Stimulated activated CD4-positive, alpha-beta T cell treated with anti-CD3 and anti-CD28 coated beads, Interleukin-1b, Interleukin-23, amount 100 ng/mL, for 1 hour (primary cell): ENCODE results near the gene SHC4.
"Not testable (repeated sequence)": the region's sequence is repeated elsewhere in the genome, so short reads cannot be mapped to it uniquely, and the experiment has no call there.

Experiments used
- DNase-seq, 2 donors: peaks; one replicate each; pipeline ENCODE4 v3.0.0-alpha.2; 2020; ENCODE audit warnings: low read depth in 2 of 2

The SHC4 gene

GRCh38 chr15:48924528-48925393 lies 39.0 kb downstream of the SHC4 start:
- DNase-seq = no peak

GRCh38 chr15:48922046-48922445 lies 41.7 kb downstream of the SHC4 start:
- DNase-seq = no peak

GRCh38 chr15:48916721-48917120 lies 47.0 kb downstream of the SHC4 start:
- DNase-seq = no peak

- DNase-seq = no peak
Observed at GRCh38 chr15:48915861-48916260, 47.9 kb downstream of the SHC4 start.

- DNase-seq = no peak
Observed at GRCh38 chr15:48914717-48915116, 49.0 kb downstream of the SHC4 start.

- no peak for DNase-seq
Observed at GRCh38 chr15:48913141-48913540, 50.6 kb downstream of the SHC4 start.

GRCh38 chr15:48910554-48910953 lies 53.2 kb downstream of the SHC4 start:
- not testable (repeated sequence) for DNase-seq

GRCh38 chr15:48909313-48909712 lies 54.4 kb downstream of the SHC4 start:
- not testable (repeated sequence) for DNase-seq

- no peak for DNase-seq
Observed at GRCh38 chr15:48905847-48906246, 57.9 kb downstream of the SHC4 start.

- DNase-seq = no peak
Observed at GRCh38 chr15:48905216-48905615, 58.5 kb downstream of the SHC4 start.

- no peak for DNase-seq
Observed at GRCh38 chr15:48904758-48905157, 59.0 kb downstream of the SHC4 start.

GRCh38 chr15:48899793-48900192 lies 63.9 kb downstream of the SHC4 start:
- no peak for DNase-seq

GRCh38 chr15:48898446-48898845 lies 65.3 kb downstream of the SHC4 start:
- DNase-seq = no peak

- DNase-seq = no peak
Observed at GRCh38 chr15:48898032-48898431, 65.7 kb downstream of the SHC4 start.

- DNase-seq = no peak
Observed at GRCh38 chr15:48896869-48897814, 66.6 kb downstream of the SHC4 start.

GRCh38 chr15:48893311-48893710 lies 70.4 kb downstream of the SHC4 start:
- DNase-seq = no peak

GRCh38 chr15:48891232-48891765 lies 72.4 kb downstream of the SHC4 start:
- DNase-seq = no peak

- DNase-seq = no peak
Observed at GRCh38 chr15:48890375-48890972, 73.2 kb downstream of the SHC4 start.

GRCh38 chr15:48889925-48890324 lies 73.8 kb downstream of the SHC4 start:
- DNase-seq = no peak

- DNase-seq = no peak
Observed at GRCh38 chr15:48888836-48889235, 74.9 kb downstream of the SHC4 start.

GRCh38 chr15:48888191-48888590 lies 75.5 kb downstream of the SHC4 start:
- DNase-seq = no peak

- DNase-seq = no peak
Observed at GRCh38 chr15:48887144-48887543, 76.6 kb downstream of the SHC4 start.
